ENCODE measurements around the gene CYFIP1. TPM values are rescaled to one million over a fixed set of nuclear protein-coding genes. Genes with fewer than 3 reads are reported as not detected.

CYFIP1 gene
- total RNA-seq, 1 experiment from 2014 or later, result 78.1 TPM

GRCh38 chr15:22950256-22950990, 29.7 kb downstream of the CYFIP1 start:
- DNase-seq (ENCODE audit: low spot score), result no peak

- peak; percentile 73 for DNase-seq (ENCODE audit: low spot score)
Measured at GRCh38 chr15:22949074-22949547, 31.1 kb downstream of the CYFIP1 start.

GRCh38 chr15:22948056-22948455, 32.1 kb downstream of the CYFIP1 start:
- no peak for DNase-seq (ENCODE audit: low spot score)

DNA sequence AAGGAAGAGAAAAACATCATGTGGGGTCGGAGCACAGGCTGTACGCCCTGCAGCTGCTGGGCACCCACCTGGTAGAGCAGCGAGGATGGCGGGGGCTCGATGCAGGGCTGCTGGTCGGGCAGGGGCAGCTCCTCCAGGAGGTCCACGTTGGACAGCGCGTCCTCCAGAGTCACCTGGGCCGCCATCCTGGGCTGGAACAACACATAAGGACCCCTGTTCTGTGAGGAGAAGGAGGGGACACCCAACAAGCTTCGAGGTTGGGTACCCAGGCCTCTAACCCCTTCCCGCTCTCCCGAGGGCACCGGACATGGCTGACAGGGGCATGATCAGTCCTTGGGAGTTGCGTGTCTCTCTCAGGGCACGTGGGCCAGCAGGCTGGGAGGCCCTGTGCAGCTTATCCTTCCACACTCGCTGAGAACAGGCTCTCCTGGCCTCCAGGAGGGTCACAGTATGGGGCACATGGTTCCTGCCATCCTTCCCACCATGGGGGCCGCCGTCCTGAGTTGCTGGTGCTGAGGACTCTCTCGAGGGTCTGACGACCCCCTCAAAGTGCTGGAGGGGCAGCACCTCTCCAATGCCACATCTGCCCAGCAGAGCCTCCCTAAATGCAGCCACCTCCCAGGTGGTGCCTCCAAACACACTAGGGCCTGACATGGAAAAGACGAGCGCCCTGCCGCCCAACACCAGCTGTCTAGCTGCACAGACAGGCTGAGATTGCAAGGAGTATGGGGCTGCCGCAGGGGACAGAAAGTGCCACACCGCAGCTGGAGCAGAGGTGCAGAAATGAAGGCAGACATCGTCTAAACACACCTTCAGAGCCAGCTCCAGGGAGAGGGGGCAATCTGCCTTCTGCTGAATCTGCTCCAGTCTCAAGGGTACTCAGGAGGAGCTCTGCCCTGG, 32.8 kb downstream of the CYFIP1 start:
- no peak for DNase-seq (ENCODE audit: low spot score)

GRCh38 chr15:22945071-22945470, 35.1 kb downstream of the CYFIP1 start:
- DNase-seq (ENCODE audit: low spot score), result no peak

GRCh38 chr15:22944651-22945050, 35.5 kb downstream of the CYFIP1 start:
- DNase-seq (ENCODE audit: low spot score), result no peak

GRCh38 chr15:22942877-22943276, 37.3 kb downstream of the CYFIP1 start:
- no peak for DNase-seq (ENCODE audit: low spot score)

- DNase-seq (ENCODE audit: low spot score), result no peak
Measured at GRCh38 chr15:22942306-22942855, 37.8 kb downstream of the CYFIP1 start.

DNA sequence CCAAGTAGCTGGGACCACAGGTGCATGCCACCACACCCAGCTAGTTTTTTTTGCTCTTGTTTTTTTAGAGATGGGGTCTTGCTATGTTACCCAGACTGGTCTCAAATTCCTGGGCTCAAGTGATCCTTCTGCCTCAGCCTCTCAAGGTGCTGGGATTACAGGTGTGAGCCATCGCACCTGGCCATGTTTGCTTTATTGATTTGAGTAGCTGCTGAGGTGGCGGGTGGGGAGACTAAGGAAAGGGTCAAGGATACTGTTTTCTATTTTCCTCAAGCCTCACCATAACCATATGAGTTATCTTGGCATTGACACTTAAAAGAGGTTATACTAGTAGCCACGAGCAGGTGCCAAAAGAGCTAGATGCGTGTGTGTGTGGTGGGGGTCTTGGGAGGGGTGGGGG, 39.0 kb downstream of the CYFIP1 start:
- DNase-seq (ENCODE audit: low spot score), result no peak

DNA sequence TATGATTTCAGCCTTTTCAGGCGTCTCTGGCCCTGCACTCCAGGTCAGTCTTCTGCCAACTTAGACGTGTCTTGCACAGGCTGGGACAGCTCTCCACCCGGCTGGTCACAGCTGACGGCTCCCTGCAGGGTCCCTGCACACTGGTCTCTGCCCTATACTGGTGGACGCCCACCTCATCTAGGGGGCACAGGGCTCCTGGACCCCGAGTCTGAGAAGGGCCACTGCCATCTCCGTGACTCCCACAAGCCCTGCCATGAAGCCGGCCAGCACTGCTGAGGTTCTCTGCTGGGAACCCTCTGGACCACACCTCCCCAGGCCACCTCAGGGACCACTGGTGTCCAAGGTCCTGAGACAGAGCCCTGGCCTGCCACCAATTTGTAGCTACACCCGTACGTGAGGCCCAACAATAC, 40.5 kb downstream of the CYFIP1 start:
- DNase-seq (ENCODE audit: low spot score), result no peak

DNA sequence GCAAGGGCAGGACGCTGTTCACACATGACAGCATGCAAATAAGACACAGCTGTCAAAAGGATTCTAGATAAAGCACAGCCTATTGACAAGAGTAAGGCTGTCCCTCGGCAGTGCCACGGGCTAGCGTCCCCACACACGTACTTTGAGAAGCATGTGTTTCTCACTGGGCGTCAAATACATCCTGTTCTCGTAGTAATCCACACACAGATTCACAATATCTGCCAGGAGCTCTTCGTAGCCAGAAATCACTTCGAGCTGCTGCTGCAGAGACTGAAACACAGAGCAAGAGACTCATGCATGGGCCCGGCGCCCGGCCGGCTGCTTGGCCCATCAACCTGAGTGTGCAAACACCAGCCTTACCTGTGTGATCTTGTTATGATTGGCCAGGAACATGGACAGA, 41.1 kb downstream of the CYFIP1 start:
- no peak for DNase-seq (ENCODE audit: low spot score)

- no peak for DNase-seq (ENCODE audit: low spot score)
Measured at GRCh38 chr15:22936577-22937472, 43.3 kb downstream of the CYFIP1 start.

DNA sequence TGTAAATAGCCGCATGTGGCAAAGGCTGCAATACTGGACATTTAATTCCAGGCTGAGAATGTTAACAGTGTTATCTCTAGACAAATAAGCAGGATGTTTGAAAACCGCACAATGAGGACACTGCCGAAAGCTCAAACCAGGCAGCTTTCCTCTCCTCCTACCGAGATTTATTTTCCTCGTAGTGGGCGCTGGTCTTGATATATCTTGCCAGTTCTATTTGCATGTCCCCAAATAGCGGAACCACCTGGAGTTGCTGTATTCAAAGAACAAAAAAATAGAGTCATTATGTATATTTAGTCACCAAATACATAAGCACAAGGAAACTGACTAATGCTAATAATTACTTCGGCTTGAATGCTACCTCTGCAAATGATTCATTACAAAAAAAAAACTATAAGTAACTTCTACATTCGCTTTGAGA, 46.5 kb downstream of the CYFIP1 start:
- DNase-seq (ENCODE audit: low spot score), result no peak

- no peak for DNase-seq (ENCODE audit: low spot score)
Measured at GRCh38 chr15:22931784-22932536, 48.2 kb downstream of the CYFIP1 start.

- peak; percentile 17 for DNase-seq (ENCODE audit: low spot score)
Measured at GRCh38 chr15:22930782-22931484, 49.2 kb downstream of the CYFIP1 start.

- DNase-seq (ENCODE audit: low spot score), result no peak
Measured at GRCh38 chr15:22927761-22928160, 52.4 kb downstream of the CYFIP1 start.

DNA sequence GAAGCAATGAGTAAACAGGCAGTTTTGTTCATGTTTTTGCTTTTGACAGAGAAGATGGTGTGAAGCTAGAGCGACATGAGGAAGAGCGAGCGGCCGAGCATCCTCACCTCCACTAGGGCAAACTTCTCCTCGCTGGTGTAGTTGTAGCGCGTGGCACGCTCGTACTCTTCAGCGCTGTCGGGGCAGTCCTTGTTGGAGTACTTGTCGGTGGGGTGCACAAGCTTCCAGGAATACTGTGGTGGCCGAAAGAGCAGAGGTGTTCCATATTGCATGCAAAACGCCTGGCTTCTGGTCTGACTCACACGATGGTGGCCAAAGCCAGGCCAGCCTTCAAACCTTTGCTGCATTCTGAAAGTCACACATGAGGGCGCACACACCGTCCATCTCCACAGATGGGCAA, 54.3 kb downstream of the CYFIP1 start:
- no peak for DNase-seq (ENCODE audit: low spot score)

DNA sequence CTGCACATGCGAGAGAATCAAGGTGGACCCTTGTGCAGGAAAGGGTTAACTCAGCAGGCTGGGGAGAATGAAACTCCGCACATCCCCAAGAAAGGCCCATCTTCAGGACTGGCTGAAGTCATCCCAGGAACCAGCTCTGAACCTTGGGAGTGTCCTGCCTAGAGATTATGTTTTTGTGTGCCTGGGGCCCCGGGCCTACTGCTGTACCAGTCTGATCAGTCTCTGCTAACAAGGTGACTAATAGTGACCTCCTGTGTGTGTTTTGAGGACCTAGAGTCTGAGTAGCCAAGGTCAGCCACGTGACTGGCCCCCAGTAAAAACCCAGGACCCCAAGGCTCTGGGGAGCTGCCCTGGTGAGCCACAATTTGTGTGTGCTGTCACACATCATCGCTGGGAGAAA, 58.2 kb downstream of the CYFIP1 start:
- no peak for DNase-seq (ENCODE audit: low spot score)

- DNase-seq (ENCODE audit: low spot score), result no peak
Measured at GRCh38 chr15:22919171-22919570, 61.0 kb downstream of the CYFIP1 start.

DNA sequence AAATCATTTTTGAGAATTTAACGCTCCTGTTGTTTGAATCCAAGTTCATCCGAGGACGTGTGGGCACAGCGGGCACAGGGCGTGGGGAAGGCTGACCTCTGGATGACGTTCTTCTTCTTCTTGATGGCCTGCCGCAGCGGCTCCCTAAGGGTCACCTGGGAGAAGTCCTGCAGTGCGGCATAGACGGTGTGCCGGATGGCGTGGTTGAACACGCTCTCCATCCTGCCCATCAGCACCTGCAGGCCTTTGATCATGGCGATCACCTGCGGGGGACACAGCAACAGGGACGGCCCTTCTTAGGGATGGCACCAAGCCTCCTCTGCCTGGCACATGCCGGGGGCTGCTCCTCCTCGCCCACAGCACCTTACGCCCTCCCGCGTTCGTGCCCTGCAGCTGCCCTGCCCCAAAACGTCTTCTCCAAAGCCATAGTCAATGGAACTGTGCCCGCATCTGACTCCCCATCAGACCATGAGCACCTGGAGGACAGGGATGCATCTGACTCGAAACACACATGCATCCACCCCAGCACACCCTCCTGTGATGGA, 61.5 kb downstream of the CYFIP1 start:
- no peak for DNase-seq (ENCODE audit: low spot score)

Measured in A172 (cell line).